K562 (cell line): ENCODE data around the gene DRD3. TPM values are rescaled to one million over a fixed set of nuclear protein-coding genes. Genes with fewer than 3 reads are reported as not detected.

Source experiments
- ATAC-seq: fragments of 200-7000 bp; cut with Tn5 transposase; 3 replicates; pipeline ENCODE4 v1.9.1; 2020; ENCODE audit warnings: moderate library complexity
- BruUV-seq: library from RNA; stranded (reverse); fragments of 400-500 nt; replicated peaks from 2 replicates; lab custom pipeline; 2021; lab: Mats Ljungman, UMichigan
- CTCF ChIA-PET: fragments of 300-600 bp; formaldehyde crosslinking; extraction: SDS; loops from one replicate; lab custom pipeline; 2021; ENCODE audit warnings: low intra/inter-chr PET ratio; lab: Yijun Ruan, JAX
- POLR2A ChIA-PET: fragments of 300-600, 350-650 bp; sonication (Branson Sonifier 250); formaldehyde crosslinking; extraction: SDS; loops from one replicate; lab custom pipeline; 2021; ENCODE audit warnings: antibody characterized with exemption, inconsistent platforms; lab: Yijun Ruan, JAX
- DNase-seq, 4 experiments: peaks; one replicate each; pipeline versions ENCODE4 v3.0.0 to v3.0.0-alpha.2; 2011 to 2018; ENCODE audit warnings: low spot score in 3 of 4, mixed read lengths in 3 of 4; ENCODE audit errors: extremely low read depth in 1 of 4
- FAIRE-seq: peaks from 2 replicates; lab custom pipeline; 2011; peaks lifted over from hg19 to GRCh38; lab: Jason Lieb, UNC
- H2AFZ ChIP-seq: 2 replicates; pipeline ENCODE4 v1.6.0; 2011; ENCODE audit warnings: low read depth, low read length, control low read depth, inconsistent platforms
- H3K27ac ChIP-seq: fragments of 200-600 bp; 3 replicates; pipeline ENCODE4 v1.8.0; 2011; ENCODE audit warnings: low read depth, mild to moderate bottlenecking, control low read depth, inconsistent platforms, low read length, moderate library complexity, mixed read lengths; ENCODE audit errors: extremely low read depth
- H3K27me3 ChIP-seq, 2 experiments: fragments of 300-600 bp in 1 of 2; 2 replicates in 1 of 2; 3 replicates in 1 of 2; pipeline versions ENCODE4 v1.6.0 to v1.8.0; 2011; ENCODE audit warnings: inconsistent platforms in 2 of 2, low read length in 2 of 2, mild to moderate bottlenecking in 1 of 2, mixed read lengths in 1 of 2, moderate library complexity in 1 of 2; ENCODE audit not compliant: control insufficient read depth in 2 of 2, insufficient read depth in 2 of 2
- H3K36me3 ChIP-seq: fragments of 300-600 bp; 3 replicates; pipeline ENCODE4 v1.8.0; 2011; ENCODE audit warnings: mild to moderate bottlenecking, low read length, inconsistent platforms; ENCODE audit not compliant: control insufficient read depth, insufficient read depth
- H3K4me1 ChIP-seq, 2 experiments: fragments of 200-600 bp in 1 of 2; replicated peaks in 1 of 2; 2 replicates in 1 of 2; 3 replicates in 1 of 2; pipeline versions ENCODE4 v1.5.1 to v1.8.0; 2011; ENCODE audit warnings: inconsistent platforms in 2 of 2, low read length in 2 of 2, mild to moderate bottlenecking in 1 of 2, mixed read lengths in 1 of 2, moderate library complexity in 1 of 2; ENCODE audit not compliant: control insufficient read depth in 2 of 2, insufficient read depth in 2 of 2
- H3K4me2 ChIP-seq: 2 replicates; pipeline ENCODE4 v1.6.1; 2011; ENCODE audit warnings: low read length, control low read depth, inconsistent platforms, mixed read lengths; ENCODE audit not compliant: insufficient read depth
- H3K4me3 ChIP-seq: fragments of 200-600 bp; sonication (generic), shearing (Covaris generic); 2 replicates; pipeline ENCODE4 v1.5.1; 2016; ENCODE audit warnings: control low read depth, inconsistent platforms
- H3K79me2 ChIP-seq: fragments of 200-600 bp; 3 replicates; pipeline ENCODE4 v1.8.0; 2011; ENCODE audit warnings: low read length, inconsistent platforms; ENCODE audit not compliant: control insufficient read depth, insufficient read depth
- H3K9ac ChIP-seq, 2 experiments: 2 replicates each; pipeline versions ENCODE4 v1.6.0 to v1.6.1; 2011; ENCODE audit warnings: low read depth in 2 of 2, low read length in 2 of 2, control low read depth in 1 of 2, inconsistent platforms in 1 of 2, mild to moderate bottlenecking in 1 of 2, mixed read lengths in 1 of 2; ENCODE audit not compliant: insufficient read depth in 1 of 2
- H3K9me1 ChIP-seq: one replicate; pipeline ENCODE4 v1.6.0; 2011; ENCODE audit warnings: inconsistent platforms, mild to moderate bottlenecking, low read length, moderate library complexity; ENCODE audit not compliant: control insufficient read depth, insufficient read depth
- H3K9me3 ChIP-seq: replicated peaks from 2 replicates; pipeline ENCODE4 v1.5.1; 2011; ENCODE audit warnings: low read depth, low read length, inconsistent platforms; ENCODE audit not compliant: control insufficient read depth, insufficient read depth
- H4K20me1 ChIP-seq: replicated peaks from 2 replicates; pipeline ENCODE4 v1.6.1; 2011; ENCODE audit warnings: low read length, inconsistent platforms, mixed read lengths; ENCODE audit not compliant: control insufficient read depth, insufficient read depth
- BRD9 ChIP-seq: fragments of 450-650 bp; IDR thresholded peaks from 2 replicates; pipeline ENCODE4 v1.6.1; 2018; ENCODE audit warnings: low read depth; ENCODE audit not compliant: partially characterized antibody
- C11orf30 ChIP-seq: fragments of 450-650 bp; IDR thresholded peaks from 2 replicates; pipeline ENCODE4 v1.6.1; 2016; ENCODE audit warnings: low read depth, mild to moderate bottlenecking
- CBFB ChIP-seq: sonication (generic); formaldehyde crosslinking; IDR thresholded peaks from 2 replicates; pipeline ENCODE4 v1.4.0; 2020; ENCODE audit warnings: mild to moderate bottlenecking, missing genetic modification reagents
- GATAD2B ChIP-seq: fragments of 450-650 bp; IDR thresholded peaks from 2 replicates; pipeline ENCODE4 v1.6.1; 2017; ENCODE audit warnings: mild to moderate bottlenecking, borderline replicate concordance
- MECOM ChIP-seq: fragments of 250-450 bp; sonication (Bioruptor Pico); IDR thresholded peaks from 2 replicates; pipeline ENCODE4 v1.8.0; 2022; ENCODE audit warnings: inconsistent platforms
- PHF8 ChIP-seq: fragments of 200-600 bp; sonication (generic); IDR thresholded peaks from 2 replicates; pipeline ENCODE4 v1.6.1; 2012; ENCODE audit warnings: mixed run types, mild to moderate bottlenecking, inconsistent platforms, low read length, moderate library complexity, borderline replicate concordance
- PTRF ChIP-seq: fragments of 450-650 bp; IDR thresholded peaks from 2 replicates; pipeline ENCODE4 v1.6.1; 2016; ENCODE audit warnings: mild to moderate bottlenecking, missing genetic modification characterization, missing compliant biosample characterization
- PURB ChIP-seq: sonication (generic); formaldehyde crosslinking; IDR thresholded peaks from 2 replicates; pipeline ENCODE4 v1.9.0; 2021; ENCODE audit warnings: low read depth, mild to moderate bottlenecking, missing genetic modification reagents
- SMARCC2 ChIP-seq: fragments of 450-650 bp; IDR thresholded peaks from 2 replicates; pipeline ENCODE4 v1.6.1; 2017; ENCODE audit warnings: antibody characterized with exemption, moderate library complexity, mild to moderate bottlenecking, low read depth
- U2AF1 ChIP-seq: fragments of 200-400 bp; formaldehyde crosslinking; optimal IDR thresholded peaks from 2 replicates; pipeline ENCODE3; 2017; ENCODE audit warnings: mild to moderate bottlenecking, low read depth, low read length, moderate library complexity
- XRCC5 ChIP-seq: fragments of 200-400 bp; formaldehyde crosslinking; IDR thresholded peaks from 2 replicates; pipeline ENCODE4 v1.6.1; 2017; ENCODE audit warnings: low read depth, mild to moderate bottlenecking, low read length
- ZNF311 ChIP-seq: fragments of 250-450 bp; sonication (Bioruptor Pico); IDR thresholded peaks from 2 replicates; pipeline ENCODE4 v1.4.0; 2020; ENCODE audit warnings: mild to moderate bottlenecking, moderate library complexity
- ZNF41 ChIP-seq: fragments of 250-450 bp; sonication (Bioruptor Pico); conservative IDR thresholded peaks from 2 replicates; pipeline ENCODE4 v1.4.0; 2020; ENCODE audit warnings: mild to moderate bottlenecking
- ZSCAN29 ChIP-seq: fragments of 450-650 bp; IDR thresholded peaks from 2 replicates; pipeline ENCODE4 v1.6.1; 2017
- ZSCAN32 ChIP-seq: fragments of 450-650 bp; formaldehyde crosslinking; IDR thresholded peaks from 2 replicates; pipeline ENCODE4 v1.4.0; 2020; ENCODE audit warnings: mild to moderate bottlenecking, moderate library complexity
- WGBS: fragments of 100-300 bp; shearing (Covaris generic); methylation state at CpG from one replicate; pipeline ENCODE4 v1.1.6; 2016; ENCODE audit warnings: low coverage, mixed read lengths; ENCODE audit not compliant: insufficient coverage; ENCODE audit errors: missing lambda C conversion rate; 5-methylcytosine and 5-hydroxymethylcytosine counted together
- in situ Hi-C: fragments of 300-500 bp; cut with MboI; formaldehyde crosslinking; loops from 4 replicates; pipeline ENCODE4 v1.15.0; 2018; ENCODE audit warnings: inconsistent platforms, mixed read lengths
- intact Hi-C: fragments of 100-400 bp; cut with micrococcal nuclease; formaldehyde crosslinking; loops from 2 replicates; pipeline ENCODE4 v1.14.2; 2022
- polyA plus RNA-seq, 8 experiments: library from polyadenylated mRNA; depleted of rRNA in 4 of 8; stranded (reverse) in 5 of 8; unstranded in 3 of 8; fragments of >200 nt; fragmentation: Nextera tagmentation in 2 of 8; fragmentation: Illumina TruSeq in 1 of 8; extraction: Ambion mirVana in 2 of 8; extraction: Trizol in 1 of 8; gene quantifications; 2 replicates each; pipeline versions ENCODE4 v1.2.1 to v1.2.3, GENCODE V29; 2011 to 2014; ENCODE audit warnings: inconsistent platforms in 1 of 8, missing spikeins in 1 of 8
- total RNA-seq, 7 experiments: library from RNA; depleted of rRNA in 6 of 7; stranded (reverse); fragments of >200 nt in 6 of 7; fragmentation: Illumina TruSeq in 2 of 7; extraction: Trizol in 2 of 7; gene quantifications; 2 replicates each; pipeline versions ENCODE4 v1.2.1 to v1.2.3, GENCODE V29; 2011 to 2021; ENCODE audit warnings: low replicate concordance in 1 of 7
- TF ChIP-seq, protein P1 (sequence below): fragments of 200-800 bp; sonication (Bioruptor generic); IDR thresholded peaks from 2 replicates; pipeline ENCODE4 v1.6.1; 2017; ENCODE audit warnings: missing genetic modification characterization, missing compliant biosample characterization
- TF ChIP-seq, protein P2 (sequence below): IDR thresholded peaks from 3 replicates; pipeline ENCODE4 v1.6.1; 2011; ENCODE audit warnings: borderline replicate concordance, mild to moderate bottlenecking; ENCODE audit not compliant: insufficient read length, insufficient read depth

DRD3 gene
- total and polyA plus RNA-seq, 9 of the 15 experiments (the other 6 are each of a cell fraction or from before 2014, with no cell fraction given) = not detected

DNA sequence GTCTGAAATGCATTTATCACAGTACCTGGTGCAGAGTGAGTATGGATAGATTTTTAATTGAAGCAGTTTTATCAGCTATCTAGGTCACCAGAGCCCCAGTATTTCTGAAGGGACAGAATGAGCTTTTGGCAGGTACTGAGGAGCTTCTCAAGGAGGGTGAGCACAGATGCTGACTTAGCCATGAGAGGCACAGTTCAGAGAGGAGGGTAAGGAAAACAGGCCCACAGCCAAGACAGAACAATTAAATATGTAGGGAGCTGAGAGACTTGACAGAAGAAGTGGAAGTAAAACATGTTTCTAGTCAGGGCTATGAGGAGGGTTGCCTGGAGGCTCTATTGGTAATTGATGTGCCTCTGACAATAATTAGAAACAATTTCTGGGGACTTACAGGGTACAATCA lies 38.4 kb upstream of the DRD3 start (continued):
- TF ChIP-seq U2AF1 = no peak
- no peak for TF ChIP-seq CBFB (CRISPR knock-in tag)

DNA sequence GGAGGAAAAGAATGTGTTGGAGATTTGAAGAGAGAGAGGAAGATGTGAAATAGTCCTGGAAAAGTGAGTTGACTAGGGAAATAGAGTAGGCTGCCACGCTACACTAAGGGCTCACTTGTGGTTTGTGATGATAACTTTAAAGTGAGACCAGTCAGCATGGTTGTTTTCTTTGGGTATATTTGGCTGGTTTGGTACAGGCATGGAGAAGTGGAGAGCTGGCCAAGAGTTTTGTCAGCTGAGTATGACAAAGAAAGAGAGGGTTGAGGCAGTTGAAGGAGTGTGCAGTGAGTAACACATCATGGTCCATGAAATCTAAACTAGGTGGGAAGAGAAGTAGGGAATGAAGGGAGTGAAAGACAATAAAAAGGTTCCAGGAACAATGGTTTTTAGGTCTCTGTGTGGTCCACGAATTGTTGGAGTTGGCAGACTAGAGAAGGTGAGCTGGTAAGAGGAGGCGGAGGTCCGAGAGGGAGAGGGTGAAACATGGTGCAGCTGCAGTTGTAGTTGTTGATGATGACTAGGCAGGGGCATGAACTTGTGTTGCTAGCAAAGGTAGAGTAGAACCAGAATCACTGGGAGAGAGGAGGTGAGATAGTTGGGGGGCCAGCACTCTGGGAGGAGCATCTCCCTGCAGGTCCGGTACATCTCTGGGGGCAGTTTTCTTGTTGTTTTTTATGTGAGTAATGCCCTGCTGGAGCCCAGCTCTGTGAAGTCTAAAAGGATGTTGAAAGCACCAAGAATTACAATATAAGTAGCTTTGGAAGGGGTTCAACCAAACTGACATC lies 37.5 kb upstream of the DRD3 start:
- WGBS = 7% methylated on average over 3 of the region's 5 CpGs
- no peak overlapping the region for H3K4me3 ChIP-seq
- no peaks in the 10 kb centered on the region for H3K27me3 ChIP-seq
- no TSS peak for BruUV-seq
- H3K4me2 ChIP-seq = no peak overlapping the region
- ChIA-PET CTCF (no interaction called here), POLR2A (interaction anchor here (0.7 kb wide), 1 partner anchor 38 kb away, joined by 3 read pairs; no protein-coding TSS in a partner anchor)
- no peaks in the 10 kb centered on the region for H3K9me3 ChIP-seq
- ATAC-seq (no peak), DNase-seq (no peak), FAIRE-seq (no peak)
- H2AFZ ChIP-seq = no peak overlapping the region
- in situ Hi-C loops (no loop called here), intact Hi-C loops (no loop called here)
- H3K79me2 ChIP-seq = no peaks in the 10 kb centered on the region
- H3K9ac ChIP-seq = no peak overlapping the region
- no peak for TF ChIP-seq GATAD2B
- no peak for TF ChIP-seq BRD9
- no peak for TF ChIP-seq ZSCAN32 (CRISPR knock-in tag)
- no peak for TF ChIP-seq ZNF41 (CRISPR knock-in tag)
- TF ChIP-seq PHF8 = no peak
- TF ChIP-seq SMARCC2 = no peak
- no peak for TF ChIP-seq C11orf30
- TF ChIP-seq, protein P1, sequence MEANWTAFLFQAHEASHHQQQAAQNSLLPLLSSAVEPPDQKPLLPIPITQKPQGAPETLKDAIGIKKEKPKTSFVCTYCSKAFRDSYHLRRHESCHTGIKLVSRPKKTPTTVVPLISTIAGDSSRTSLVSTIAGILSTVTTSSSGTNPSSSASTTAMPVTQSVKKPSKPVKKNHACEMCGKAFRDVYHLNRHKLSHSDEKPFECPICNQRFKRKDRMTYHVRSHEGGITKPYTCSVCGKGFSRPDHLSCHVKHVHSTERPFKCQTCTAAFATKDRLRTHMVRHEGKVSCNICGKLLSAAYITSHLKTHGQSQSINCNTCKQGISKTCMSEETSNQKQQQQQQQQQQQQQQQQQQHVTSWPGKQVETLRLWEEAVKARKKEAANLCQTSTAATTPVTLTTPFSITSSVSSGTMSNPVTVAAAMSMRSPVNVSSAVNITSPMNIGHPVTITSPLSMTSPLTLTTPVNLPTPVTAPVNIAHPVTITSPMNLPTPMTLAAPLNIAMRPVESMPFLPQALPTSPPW = no peak
- TF ChIP-seq XRCC5 = no peak
- no peak for TF ChIP-seq ZNF311 (CRISPR knock-in tag)
- TF ChIP-seq PTRF (tag) = no peak
- no peak for TF ChIP-seq PURB (CRISPR knock-in tag)
- TF ChIP-seq ZSCAN29 = no peak
- TF ChIP-seq, protein P2, sequence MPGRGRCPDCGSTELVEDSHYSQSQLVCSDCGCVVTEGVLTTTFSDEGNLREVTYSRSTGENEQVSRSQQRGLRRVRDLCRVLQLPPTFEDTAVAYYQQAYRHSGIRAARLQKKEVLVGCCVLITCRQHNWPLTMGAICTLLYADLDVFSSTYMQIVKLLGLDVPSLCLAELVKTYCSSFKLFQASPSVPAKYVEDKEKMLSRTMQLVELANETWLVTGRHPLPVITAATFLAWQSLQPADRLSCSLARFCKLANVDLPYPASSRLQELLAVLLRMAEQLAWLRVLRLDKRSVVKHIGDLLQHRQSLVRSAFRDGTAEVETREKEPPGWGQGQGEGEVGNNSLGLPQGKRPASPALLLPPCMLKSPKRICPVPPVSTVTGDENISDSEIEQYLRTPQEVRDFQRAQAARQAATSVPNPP = no peak
- TF ChIP-seq MECOM (CRISPR knock-in tag) = no peak
- no peaks in the 10 kb centered on the region for H3K9me1 ChIP-seq
- H4K20me1 ChIP-seq = no peaks in the 10 kb centered on the region
- no peaks in the 10 kb centered on the region; a peak in 2 of 5 replicates for H3K4me1 ChIP-seq
- H3K27ac ChIP-seq = no peak overlapping the region
- no peaks in the 10 kb centered on the region for H3K36me3 ChIP-seq
